Panc1 (cell line): Measurements from ENCODE around the gene SCRN1.

ENCODE experiments used
- CTCF ChIP-seq: fragments of 450-650 bp; IDR thresholded peaks from 2 replicates; pipeline ENCODE4 v1.5.1; 2017; ENCODE audit warnings: mild to moderate bottlenecking
- POLR2AphosphoS5 ChIP-seq: IDR thresholded peaks from 2 replicates; pipeline ENCODE4 v1.6.1; 2012; ENCODE audit warnings: mild to moderate bottlenecking, low read depth, low read length, moderate library complexity
- REST ChIP-seq, 2 experiments: IDR thresholded peaks; 2 replicates each; pipeline ENCODE4 v1.6.1; 2011 to 2012; ENCODE audit warnings: low read depth in 2 of 2, control low read depth in 1 of 2, low read length in 1 of 2, mild to moderate bottlenecking in 1 of 2, moderate library complexity in 1 of 2; ENCODE audit not compliant: insufficient read depth in 1 of 2

GRCh38 chr7:29974286-29974685, 15.3 kb downstream of the SCRN1 start:
- TF ChIP-seq CTCF = no peak
- no peak for TF ChIP-seq POLR2AphosphoS5
- no peak for TF ChIP-seq REST (IDR thresholded peaks at IDR 0.05; ENCODE audit: insufficient read depth in 1 of 2, low read depth in 2 of 2, low read length in 1 of 2)
